BLaER1 treated with 17β-estradiol and CSF1 and Interleukin-3, amounts not matched to agents 10 nM and 100 nM (cell line): ENCODE data around the gene SNTA1.
A peak's percentile ranks its signal among the peaks of the same experiment; 100 is the strongest.

Experiments used
- H3K27ac ChIP-seq, 11 experiments: shearing (Covaris generic); formaldehyde crosslinking; 2 replicates each; pipeline ENCODE4 v1.8.1; 2022
- H3K27me3 ChIP-seq, 11 experiments: shearing (Covaris generic); formaldehyde crosslinking; 2 replicates each; pipeline ENCODE4 v1.8.1; 2022
- H3K36me3 ChIP-seq, 11 experiments: shearing (Covaris generic); formaldehyde crosslinking; 2 replicates each; pipeline ENCODE4 v1.8.1; 2022
- H3K4me1 ChIP-seq, 10 experiments: shearing (Covaris generic); formaldehyde crosslinking; 2 replicates each; pipeline ENCODE4 v1.8.1; 2022
- H3K4me2 ChIP-seq, 11 experiments: shearing (Covaris generic); formaldehyde crosslinking; 2 replicates each; pipeline ENCODE4 v1.8.1; 2022
- H3K4me3 ChIP-seq, 10 experiments: shearing (Covaris generic); formaldehyde crosslinking; 2 replicates each; pipeline ENCODE4 v1.8.1; 2022
- H3K9ac ChIP-seq, 11 experiments: shearing (Covaris generic); formaldehyde crosslinking; 2 replicates each; pipeline ENCODE4 v1.8.1; 2022
- H3K9me3 ChIP-seq, 11 experiments: shearing (Covaris generic); formaldehyde crosslinking; replicated peaks in 1 of 11; 2 replicates each; pipeline ENCODE4 v1.8.1; 2022
- H4K20me1 ChIP-seq, 11 experiments: shearing (Covaris generic); formaldehyde crosslinking; 2 replicates each; pipeline ENCODE4 v1.8.1; 2022
- Cebpa-rat ChIP-seq, 11 experiments: shearing (Covaris generic); IDR thresholded peaks; 2 replicates each; pipeline ENCODE4 v1.8.1; 2022

Gene SNTA1

DNA sequence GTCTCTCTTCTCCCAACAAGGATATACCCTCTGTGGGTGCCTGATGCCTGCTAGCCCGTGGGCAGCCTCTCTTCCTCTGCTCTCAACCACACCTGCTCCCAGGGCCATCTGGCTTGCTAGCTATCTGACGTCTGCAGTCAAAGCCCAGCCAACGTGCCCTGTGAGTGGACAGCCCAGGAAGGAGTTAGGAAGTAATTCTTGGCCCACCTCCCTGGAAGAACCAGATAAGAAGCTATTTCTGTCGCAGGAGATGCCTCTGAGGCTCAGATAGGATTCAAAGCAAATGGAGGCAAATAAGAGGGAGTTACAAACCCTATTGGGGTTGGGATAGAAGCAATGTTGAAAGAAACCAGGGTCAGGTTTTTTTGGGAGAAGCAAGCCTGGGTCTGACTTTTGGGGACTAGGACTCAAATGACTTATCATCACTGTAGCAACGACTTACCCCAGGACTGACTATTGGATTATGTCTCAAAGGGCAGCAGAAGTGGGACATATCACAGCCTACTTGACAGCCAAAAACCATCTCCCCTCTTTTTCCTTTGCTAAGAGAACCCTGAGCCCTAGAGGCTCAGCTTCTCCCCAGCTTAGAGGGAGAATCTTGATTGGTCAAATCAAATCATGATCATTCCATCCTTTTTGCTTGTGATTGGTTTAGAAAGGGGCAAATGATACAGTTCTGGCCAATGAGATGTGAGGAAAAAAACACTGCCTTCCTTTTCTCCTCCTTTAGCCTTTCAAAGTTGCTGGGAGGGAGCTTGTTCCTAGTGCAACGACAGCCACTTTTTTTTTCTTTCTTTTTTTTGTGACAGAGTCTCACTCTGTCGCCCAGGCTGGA is 24.2 kb downstream of the SNTA1 start:
- Histone ChIP-seq H3K27me3 (no peaks in the 10 kb centered on the region), H3K9ac (no peak overlapping the region), H3K4me3 (no peak overlapping the region), H3K36me3 (peaks cover 0 to 20% (median 3%) of the 10 kb centered on the region in 11 experiments; a peak in 8 of 22 replicates), H3K27ac (no peak overlapping the region), H3K4me2 (peak overlapping the region in 3 of 11 experiments; percentile 4 to 24 (median 15); a peak in 3 of 22 replicates), H4K20me1 (no peaks in the 10 kb centered on the region), H3K9me3 (no peaks in the 10 kb centered on the region), H3K4me1 (peaks cover 5 to 17% (median 13%) of the 10 kb centered on the region in 10 experiments; a peak in 16 of 20 replicates)
- no peak for TF ChIP-seq Cebpa-rat (IDR thresholded peaks at IDR 0.05)

DNA sequence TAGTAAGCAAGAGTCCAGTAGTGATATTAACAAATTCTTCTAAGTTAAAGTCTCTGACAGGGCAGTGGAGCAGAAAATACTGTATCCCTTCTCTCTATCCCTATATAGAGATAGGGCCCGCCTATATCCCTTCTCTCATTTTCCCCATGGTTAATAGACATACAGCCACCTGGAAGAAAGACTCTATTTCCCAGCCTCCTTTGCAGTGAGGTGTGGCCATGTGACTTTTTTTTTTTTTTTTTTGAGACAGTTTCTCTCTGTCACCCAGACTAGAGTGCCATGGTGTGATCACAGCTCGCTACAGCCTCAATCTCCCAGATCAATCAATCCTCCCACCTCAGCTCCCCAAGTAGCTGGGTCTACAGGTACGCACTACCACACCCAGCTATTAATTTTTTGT is 25.5 kb downstream of the SNTA1 start:
- H3K4me1 ChIP-seq: peaks cover 3 to 12% (median 6%) of the 10 kb centered on the region in 10 experiments; a peak in 16 of 20 replicates
- no peaks in the 10 kb centered on the region for H3K27me3 ChIP-seq
- H3K27ac ChIP-seq: no peak overlapping the region
- H3K9ac ChIP-seq: no peak overlapping the region
- TF ChIP-seq Cebpa-rat (IDR thresholded peaks at IDR 0.05): no peak
- peaks cover 0 to 20% (median 3%) of the 10 kb centered on the region in 11 experiments; a peak in 8 of 22 replicates for H3K36me3 ChIP-seq
- no peaks in the 10 kb centered on the region for H3K9me3 ChIP-seq
- no peak overlapping the region for H3K4me2 ChIP-seq
- H4K20me1 ChIP-seq: no peaks in the 10 kb centered on the region
- H3K4me3 ChIP-seq: no peak overlapping the region

DNA sequence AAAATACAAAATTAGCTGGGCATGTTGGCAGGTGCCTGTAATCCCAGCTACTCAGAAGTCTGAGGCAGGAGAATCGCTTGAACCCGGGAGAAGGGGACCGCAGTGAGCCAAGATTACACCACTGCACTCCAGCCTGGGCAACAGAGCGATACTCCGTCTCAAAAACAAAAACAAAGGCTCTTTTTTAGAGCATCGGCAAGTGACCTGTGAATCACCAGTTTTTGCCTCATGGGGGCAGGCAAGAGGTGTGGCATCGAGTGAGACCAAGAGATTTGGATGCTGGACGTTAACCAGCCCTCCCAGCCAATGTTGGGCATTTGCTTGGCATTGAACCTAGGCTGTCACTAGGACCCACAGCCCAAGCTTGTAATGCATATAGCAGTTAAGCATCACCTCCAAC is 27.6 kb downstream of the SNTA1 start:
- Histone ChIP-seq H4K20me1 (no peaks in the 10 kb centered on the region), H3K9me3 (no peaks in the 10 kb centered on the region), H3K9ac (no peak overlapping the region), H3K27ac (no peak overlapping the region), H3K4me3 (no peak overlapping the region), H3K4me1 (peaks cover 0 to 26% (median 15%) of the 10 kb centered on the region in 10 experiments; a peak in 17 of 20 replicates), H3K27me3 (no peaks in the 10 kb centered on the region), H3K36me3 (peaks cover 0 to 33% (median 10%) of the 10 kb centered on the region in 11 experiments; a peak in 10 of 22 replicates), H3K4me2 (no peak overlapping the region)
- no peak for TF ChIP-seq Cebpa-rat (IDR thresholded peaks at IDR 0.05)

DNA sequence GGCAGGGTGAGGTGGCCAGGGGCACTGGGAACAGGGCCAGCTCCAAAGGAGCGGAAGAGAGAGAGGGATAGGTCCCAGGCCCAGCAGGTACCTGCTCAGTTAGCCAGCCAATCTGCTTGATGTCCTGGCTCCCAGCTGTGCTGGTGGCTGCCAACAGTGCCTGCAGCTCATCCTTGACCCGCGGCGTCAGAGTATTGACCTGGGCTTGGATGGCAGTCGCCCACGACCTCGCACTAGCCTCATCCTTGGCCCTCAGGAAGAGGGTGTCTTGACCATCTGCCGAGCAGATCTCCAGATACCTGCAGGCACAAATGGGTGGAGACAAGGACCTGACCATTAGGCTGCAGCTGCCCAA is 31.1 kb downstream of the SNTA1 start:
- peak overlapping the region in 3 of 11 experiments; percentile 14 to 92 (median 38); a peak in 4 of 22 replicates for H3K27ac ChIP-seq
- peaks cover 0 to 27% (median 8%) of the 10 kb centered on the region in 11 experiments; a peak in 10 of 22 replicates for H3K36me3 ChIP-seq
- H3K9ac ChIP-seq: no peak overlapping the region
- H3K4me1 ChIP-seq: peaks cover 30 to 52% (median 49%) of the 10 kb centered on the region in 10 experiments
- peak overlapping the region in 2 of 11 experiments; percentile 97 to 99; a peak in 3 of 22 replicates for H3K4me2 ChIP-seq
- no peak overlapping the region for H3K4me3 ChIP-seq
- no peak for TF ChIP-seq Cebpa-rat (IDR thresholded peaks at IDR 0.05)
- H4K20me1 ChIP-seq: no peaks in the 10 kb centered on the region
- H3K9me3 ChIP-seq: peaks cover 0 to 4% (median under 1%) of the 10 kb centered on the region in 11 experiments; a peak in 7 of 22 replicates
- H3K27me3 ChIP-seq: no peaks in the 10 kb centered on the region

DNA sequence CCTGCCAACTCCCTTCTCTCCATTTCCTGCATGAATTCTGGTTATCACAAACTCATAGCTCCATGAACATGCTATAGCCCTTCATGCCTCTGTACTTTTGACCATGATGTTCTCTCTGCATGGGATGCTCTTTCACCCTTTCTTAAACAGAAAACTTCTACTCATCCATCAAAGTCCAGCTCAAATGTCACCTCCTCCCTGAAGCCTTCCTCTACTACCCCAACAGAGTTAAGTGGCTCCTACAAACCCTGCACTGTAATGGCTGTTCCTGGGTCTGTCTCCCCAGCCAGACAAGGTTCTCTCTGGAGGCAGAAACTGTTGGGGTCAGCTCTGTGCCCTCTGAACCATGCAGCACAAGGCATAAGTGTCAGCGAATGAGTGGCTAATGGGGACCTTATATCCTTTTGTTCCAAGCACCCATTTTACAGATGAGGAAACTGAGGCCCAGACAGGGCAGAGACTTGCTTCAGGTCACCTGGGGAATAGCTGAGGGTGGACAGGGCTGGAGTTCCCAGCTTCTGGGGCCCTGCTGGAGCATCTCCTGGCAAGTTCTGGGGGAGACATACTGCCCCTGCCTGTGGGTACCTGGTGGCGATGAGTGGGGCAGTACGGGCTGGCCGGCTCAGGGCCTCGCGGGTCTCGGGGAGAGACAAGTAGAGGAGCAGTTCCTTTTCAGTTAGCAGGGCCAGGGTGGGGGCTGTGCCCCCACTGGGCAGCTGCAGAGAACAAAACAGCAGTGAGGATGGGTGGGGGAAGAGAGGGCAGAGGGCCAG is 31.7 kb downstream of the SNTA1 start:
- Histone ChIP-seq H3K36me3 (peaks cover 0 to 23% (median 5%) of the 10 kb centered on the region in 11 experiments; a peak in 8 of 22 replicates), H3K4me3 (no peak overlapping the region), H3K9me3 (peaks cover 0 to 6% (median 3%) of the 10 kb centered on the region in 11 experiments; a peak in 7 of 22 replicates), H4K20me1 (no peaks in the 10 kb centered on the region), H3K27ac (peak overlapping the region in 3 of 11 experiments; percentile 14 to 92 (median 92); a peak in 4 of 22 replicates), H3K4me1 (peaks cover 35 to 58% (median 55%) of the 10 kb centered on the region in 10 experiments), H3K27me3 (no peaks in the 10 kb centered on the region), H3K9ac (0 out of 22 replicates have a peak overlapping the region, but pooled peaks of 1 of the 11 experiments have one; percentile 24), H3K4me2 (peak overlapping the region in 7 of 11 experiments; percentile 90 to 99 (median 96); a peak in 13 of 22 replicates)
- TF ChIP-seq Cebpa-rat (IDR thresholded peaks at IDR 0.05): no peak

DNA sequence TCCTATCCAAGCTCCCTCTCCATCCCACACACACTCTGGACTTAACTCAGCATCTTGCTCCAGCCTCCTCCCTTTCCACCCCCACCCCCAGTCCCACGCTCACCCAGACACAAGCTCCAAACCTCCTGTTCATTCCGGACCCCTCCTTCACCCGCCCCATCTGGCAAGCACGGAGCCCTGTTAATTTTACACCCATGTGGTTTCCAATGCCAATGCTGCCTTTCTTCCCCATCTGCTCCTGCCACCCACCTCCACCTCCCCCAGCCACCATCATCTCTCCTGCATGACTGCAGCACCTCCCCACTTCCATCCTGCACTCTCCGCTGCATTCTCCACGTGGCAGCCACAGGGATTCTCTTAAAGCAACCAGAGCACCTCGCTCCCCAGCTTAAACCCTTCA is 32.3 kb downstream of the SNTA1 start:
- H3K27ac ChIP-seq: peak overlapping the region in 4 of 11 experiments; percentile 63 to 92 (median 82); a peak in 6 of 22 replicates
- H3K9ac ChIP-seq: peak overlapping the region in 4 of 11 experiments; percentile 7 to 35 (median 24); a peak in 1 of 22 replicates
- peaks cover 0 to 23% (median 5%) of the 10 kb centered on the region in 11 experiments; a peak in 7 of 22 replicates for H3K36me3 ChIP-seq
- no peak for TF ChIP-seq Cebpa-rat (IDR thresholded peaks at IDR 0.05)
- no peaks in the 10 kb centered on the region for H4K20me1 ChIP-seq
- H3K4me1 ChIP-seq: peaks cover 41 to 64% (median 60%) of the 10 kb centered on the region in 10 experiments
- H3K4me2 ChIP-seq: peak overlapping the region in 9 of 11 experiments; percentile 26 to 99 (median 91); a peak in 17 of 22 replicates
- no peaks in the 10 kb centered on the region for H3K27me3 ChIP-seq
- peaks cover 0 to 6% (median 3%) of the 10 kb centered on the region in 11 experiments; a peak in 7 of 22 replicates for H3K9me3 ChIP-seq
- no peak overlapping the region for H3K4me3 ChIP-seq

DNA sequence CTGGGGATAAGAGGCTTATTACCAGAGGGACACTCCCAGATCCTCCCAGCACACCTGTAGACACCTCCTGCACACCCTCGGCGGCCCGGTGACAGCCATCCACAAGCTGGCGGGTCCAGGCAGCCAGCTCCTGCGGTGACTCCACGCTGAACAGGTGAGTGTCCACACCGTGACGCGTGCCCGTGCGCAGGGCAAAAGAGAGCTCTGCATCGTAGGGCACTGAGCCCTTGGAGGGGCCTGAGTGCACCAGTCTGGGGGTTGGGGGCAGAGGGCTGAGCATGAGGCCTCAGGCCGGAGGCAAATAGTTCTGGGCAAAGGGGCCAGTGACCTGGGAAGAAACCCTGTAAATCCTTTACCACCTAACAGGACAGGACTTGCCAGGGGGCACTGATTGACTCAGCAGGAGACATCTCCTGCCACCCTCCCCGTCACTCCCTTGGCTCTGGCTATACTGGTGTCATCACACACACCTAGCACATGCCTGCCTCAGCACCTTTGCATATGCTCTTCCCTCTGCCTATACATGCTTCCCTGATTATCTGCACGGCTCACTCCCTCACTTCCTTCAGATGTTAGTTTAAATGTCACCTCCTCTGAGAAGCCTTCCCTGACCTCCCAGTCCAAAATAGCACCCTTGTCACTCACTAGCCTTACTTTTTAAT is 33.4 kb downstream of the SNTA1 start:
- no peak for TF ChIP-seq Cebpa-rat (IDR thresholded peaks at IDR 0.05)
- H3K36me3 ChIP-seq: peaks cover 0 to 31% (median 6%) of the 10 kb centered on the region in 11 experiments; a peak in 9 of 22 replicates
- peak overlapping the region; percentile 68 to 99 (median 90); a peak in 20 of 22 replicates for H3K4me2 ChIP-seq
- H3K4me3 ChIP-seq: no peak overlapping the region
- H3K27me3 ChIP-seq: no peaks in the 10 kb centered on the region
- peaks cover 41 to 68% (median 61%) of the 10 kb centered on the region in 10 experiments for H3K4me1 ChIP-seq
- no peaks in the 10 kb centered on the region for H4K20me1 ChIP-seq
- H3K27ac ChIP-seq: peak overlapping the region in 7 of 11 experiments; percentile 63 to 93 (median 90); a peak in 14 of 22 replicates
- peaks cover 0 to 6% (median 3%) of the 10 kb centered on the region in 11 experiments; a peak in 8 of 22 replicates for H3K9me3 ChIP-seq
- H3K9ac ChIP-seq: peak overlapping the region in 6 of 11 experiments; percentile 7 to 68 (median 44); a peak in 6 of 22 replicates
